Measurements from ENCODE around the gene ANXA7. TPM values are rescaled to one million over a fixed set of nuclear protein-coding genes. Genes with fewer than 3 reads are reported as not detected.
"Not testable (repeated sequence)": the region's sequence is repeated elsewhere in the genome, so short reads cannot be mapped to it uniquely, and the experiment has no call there.

The ANXA7 gene
- total RNA-seq, 1 experiment from 2014 or later = 155 TPM

DNA sequence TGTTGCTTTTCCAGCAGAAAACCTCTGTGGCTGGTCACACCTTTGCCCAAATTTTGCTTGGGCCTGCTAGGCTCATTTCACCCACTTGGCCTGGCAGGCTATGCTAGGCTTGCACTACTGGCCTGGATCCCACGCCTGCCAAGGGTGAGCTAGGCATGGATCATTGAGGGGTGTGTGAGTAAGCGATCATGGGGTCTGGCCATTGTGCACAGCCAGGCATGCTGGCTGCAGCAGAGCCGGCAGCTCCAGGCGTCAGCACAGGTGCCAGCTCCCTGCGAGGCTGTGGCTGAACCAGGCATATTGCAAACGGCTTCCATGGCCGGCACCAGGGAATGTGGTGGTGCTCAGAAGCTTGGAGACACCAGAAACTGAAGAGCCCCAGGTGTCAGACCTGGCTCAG, 74.4 kb downstream of the ANXA7 start:
- no peak for DNase-seq (ENCODE audit: low read depth)

GRCh38 chr10:73338801-73339368, 75.0 kb downstream of the ANXA7 start:
- DNase-seq (ENCODE audit: low read depth) = no peak

DNA sequence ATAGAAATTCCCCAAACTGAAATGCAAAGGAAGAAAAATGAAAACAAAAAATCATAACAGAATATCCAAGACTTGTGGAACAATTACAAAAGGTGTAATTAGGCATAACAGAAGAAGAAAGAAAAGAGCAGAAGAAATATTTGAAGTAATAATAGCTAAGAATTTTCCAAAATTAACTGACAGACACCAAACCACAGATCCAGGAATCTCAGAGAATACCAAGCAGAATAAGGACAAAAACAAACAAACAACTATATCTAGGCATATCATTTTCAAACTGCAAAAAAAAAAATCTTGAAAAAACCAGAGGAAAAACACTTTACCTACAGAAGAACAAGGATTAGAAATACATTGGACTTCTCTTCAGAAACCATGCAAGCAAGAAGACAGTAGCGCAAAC, 80.7 kb downstream of the ANXA7 start:
- no peak for DNase-seq (ENCODE audit: low read depth)

DNA sequence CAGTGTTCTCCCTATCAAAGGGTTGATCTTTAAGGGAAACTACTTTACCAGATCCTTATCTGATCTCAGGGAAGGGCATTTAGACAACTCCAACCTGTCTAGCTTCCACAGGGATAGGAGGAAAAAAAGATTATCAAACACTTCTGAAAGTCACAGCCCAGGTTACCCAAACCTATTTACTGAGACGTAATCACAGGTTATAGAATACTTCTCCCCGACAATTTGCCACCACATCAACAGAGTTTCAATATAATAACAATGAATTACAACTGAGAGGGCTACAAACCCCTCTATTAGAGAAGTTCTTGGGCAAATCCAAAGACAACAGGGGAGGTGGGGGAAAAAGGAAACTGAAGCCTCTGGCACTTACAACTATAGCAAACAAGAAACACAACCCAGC, 81.5 kb downstream of the ANXA7 start:
- DNase-seq (ENCODE audit: low read depth) = no peak

GRCh38 chr10:73328523-73328922, 85.3 kb downstream of the ANXA7 start:
- not testable (repeated sequence) for DNase-seq (ENCODE audit: low read depth)

DNA sequence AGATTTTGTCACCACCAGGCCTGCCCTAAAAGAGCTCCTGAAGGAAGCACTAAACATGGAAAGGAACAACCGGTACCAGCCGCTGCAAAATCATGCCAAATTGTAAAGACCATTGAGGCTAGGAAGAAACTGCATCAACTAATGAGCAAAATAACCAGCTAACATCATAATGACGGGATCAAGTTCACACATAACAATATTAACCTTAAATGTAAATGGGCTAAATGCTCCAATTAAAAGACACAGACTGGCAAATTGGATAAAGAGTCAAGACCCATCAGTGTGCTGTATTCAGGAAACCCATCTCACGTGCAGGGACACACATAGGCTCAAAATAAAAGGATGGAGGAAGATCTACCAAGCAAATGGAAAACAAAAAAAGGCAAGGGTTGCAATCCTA, 88.6 kb downstream of the ANXA7 start:
- not testable (repeated sequence) for DNase-seq (ENCODE audit: low read depth)

Other genes with a start within 250 kb of the ANXA7 start
- 33.0 and 36.6 TPM in 2 replicates for gene ECD, start 246.1 kb downstream of the ANXA7 start, total RNA-seq (2014; rRNA removed)
- 16.2 and 19.0 TPM in 2 replicates for gene FAM149B1, start 245.9 kb downstream of the ANXA7 start, total RNA-seq (2014; rRNA removed)
- 64.8 and 66.5 TPM in 2 replicates for gene DNAJC9, start 166.8 kb downstream of the ANXA7 start, total RNA-seq (2014; rRNA removed)
- gene MRPS16, start 161.4 kb downstream of the ANXA7 start, total RNA-seq (2014; rRNA removed) = 83.9 and 92.9 TPM in 2 replicates
- gene CFAP70, start 55.2 kb downstream of the ANXA7 start, total RNA-seq (2014; rRNA removed) = 0.45 and 0.46 TPM in 2 replicates
- gene MSS51, start 19.5 kb upstream of the ANXA7 start, total RNA-seq (2014; rRNA removed) = 1.4 and 2.5 TPM in 2 replicates
- 23.3 and 35.7 TPM in 2 replicates for gene PPP3CB, start 82.0 kb upstream of the ANXA7 start, total RNA-seq (2014; rRNA removed)
- 19.2 and 43.2 TPM in 2 replicates for gene USP54, start 177.3 kb upstream of the ANXA7 start, total RNA-seq (2014; rRNA removed)
- gene MYOZ1, start 227.4 kb upstream of the ANXA7 start, total RNA-seq (2014; rRNA removed) = not detected in 2 replicates
- gene SYNPO2L, start 242.0 kb upstream of the ANXA7 start, total RNA-seq (2014; rRNA removed) = 0.32 and 0.63 TPM in 2 replicates

All from LHCN-M2 (cell line).